Body of pancreas (tissue), 4 donors: ENCODE results near the gene MRFAP1L1.

ENCODE experiments used
- POLR2A ChIP-seq, 3 donors: fragments of 450-650 bp; IDR thresholded peaks; one replicate each; pipeline ENCODE4 v1.6.1; 2016; ENCODE audit warnings: antibody characterized with exemption in 3 of 3, mild to moderate bottlenecking in 2 of 3
- TF ChIP-seq, protein P1 (sequence below), 7 experiments: fragments of 450-650 bp in 4 of 7; fragments of 200-600 bp in 3 of 7; sonication (generic) in 3 of 7; IDR thresholded peaks; one replicate each; pipeline ENCODE4 v1.5.1; 2016 to 2019; ENCODE audit warnings: antibody characterized with exemption in 7 of 7

DNA sequence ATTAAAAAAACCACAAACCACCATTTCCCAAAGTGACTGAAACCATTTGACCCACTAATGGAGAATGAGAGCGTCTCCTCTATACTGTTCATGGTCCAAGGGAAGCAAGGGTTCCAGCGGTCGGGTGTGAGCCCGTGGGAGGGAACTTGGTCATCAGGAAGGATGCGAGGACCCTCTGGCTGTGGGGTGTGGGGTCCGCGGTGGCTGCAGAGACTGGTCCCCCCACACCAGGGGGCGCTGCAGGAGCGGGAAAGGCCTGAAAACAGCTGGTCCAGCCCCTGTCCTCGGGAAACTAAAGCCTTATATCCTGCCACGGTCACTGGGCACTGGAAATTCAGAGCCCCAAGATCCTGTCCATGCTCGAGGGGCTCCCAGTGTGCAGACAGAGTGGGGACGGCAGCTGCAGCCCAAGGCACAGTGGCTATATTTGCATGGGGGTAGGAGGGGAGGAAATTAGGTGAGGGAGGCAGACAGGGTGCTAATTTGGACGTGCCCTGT lies 10.6 kb upstream of the MRFAP1L1 start:
- TF ChIP-seq, protein P1, sequence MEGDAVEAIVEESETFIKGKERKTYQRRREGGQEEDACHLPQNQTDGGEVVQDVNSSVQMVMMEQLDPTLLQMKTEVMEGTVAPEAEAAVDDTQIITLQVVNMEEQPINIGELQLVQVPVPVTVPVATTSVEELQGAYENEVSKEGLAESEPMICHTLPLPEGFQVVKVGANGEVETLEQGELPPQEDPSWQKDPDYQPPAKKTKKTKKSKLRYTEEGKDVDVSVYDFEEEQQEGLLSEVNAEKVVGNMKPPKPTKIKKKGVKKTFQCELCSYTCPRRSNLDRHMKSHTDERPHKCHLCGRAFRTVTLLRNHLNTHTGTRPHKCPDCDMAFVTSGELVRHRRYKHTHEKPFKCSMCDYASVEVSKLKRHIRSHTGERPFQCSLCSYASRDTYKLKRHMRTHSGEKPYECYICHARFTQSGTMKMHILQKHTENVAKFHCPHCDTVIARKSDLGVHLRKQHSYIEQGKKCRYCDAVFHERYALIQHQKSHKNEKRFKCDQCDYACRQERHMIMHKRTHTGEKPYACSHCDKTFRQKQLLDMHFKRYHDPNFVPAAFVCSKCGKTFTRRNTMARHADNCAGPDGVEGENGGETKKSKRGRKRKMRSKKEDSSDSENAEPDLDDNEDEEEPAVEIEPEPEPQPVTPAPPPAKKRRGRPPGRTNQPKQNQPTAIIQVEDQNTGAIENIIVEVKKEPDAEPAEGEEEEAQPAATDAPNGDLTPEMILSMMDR (IDR thresholded peaks at IDR 0.05), result peak; percentile 76 to 97 (median 88)
- no peak for TF ChIP-seq POLR2A (IDR thresholded peaks at IDR 0.05)
